GM12891 (cell line): Measurements from ENCODE around the gene PFN2.

Experiments used
- POLR2A ChIP-seq: IDR thresholded peaks from 2 replicates; pipeline ENCODE4 v1.6.1; 2011; ENCODE audit warnings: low read depth, low read length, control low read depth
- POLR2AphosphoS5 ChIP-seq: IDR thresholded peaks from 2 replicates; pipeline ENCODE4 v1.6.1; 2011; ENCODE audit warnings: low read depth, low read length, control low read depth
- POU2F2 ChIP-seq: IDR thresholded peaks from 2 replicates; pipeline ENCODE4 v1.6.1; 2011; ENCODE audit warnings: low read depth, mild to moderate bottlenecking, control low read depth, low read length, moderate library complexity
- SPI1 ChIP-seq: IDR thresholded peaks from 2 replicates; pipeline ENCODE4 v1.6.1; 2011; ENCODE audit warnings: low read depth, low read length, control low read depth
- TAF1 ChIP-seq: IDR thresholded peaks from 2 replicates; pipeline ENCODE4 v1.6.1; 2011; ENCODE audit warnings: low read depth, low read length, control low read depth

GRCh38 chr3:149917124-149917667 is 53.5 kb downstream of the PFN2 start:
- TF ChIP-seq POLR2A = no peak
- TF ChIP-seq SPI1 = peak; percentile 42; the same call in 1 of the 2 replicates
- no peak for TF ChIP-seq TAF1
- no peak for TF ChIP-seq POU2F2
- no peak for TF ChIP-seq POLR2AphosphoS5
